Measurements from ENCODE around the gene ADAM23.

GRCh38 chr2:206639636-206640035 is 196.3 kb downstream of the ADAM23 start:
- TF ChIP-seq, protein P1, sequence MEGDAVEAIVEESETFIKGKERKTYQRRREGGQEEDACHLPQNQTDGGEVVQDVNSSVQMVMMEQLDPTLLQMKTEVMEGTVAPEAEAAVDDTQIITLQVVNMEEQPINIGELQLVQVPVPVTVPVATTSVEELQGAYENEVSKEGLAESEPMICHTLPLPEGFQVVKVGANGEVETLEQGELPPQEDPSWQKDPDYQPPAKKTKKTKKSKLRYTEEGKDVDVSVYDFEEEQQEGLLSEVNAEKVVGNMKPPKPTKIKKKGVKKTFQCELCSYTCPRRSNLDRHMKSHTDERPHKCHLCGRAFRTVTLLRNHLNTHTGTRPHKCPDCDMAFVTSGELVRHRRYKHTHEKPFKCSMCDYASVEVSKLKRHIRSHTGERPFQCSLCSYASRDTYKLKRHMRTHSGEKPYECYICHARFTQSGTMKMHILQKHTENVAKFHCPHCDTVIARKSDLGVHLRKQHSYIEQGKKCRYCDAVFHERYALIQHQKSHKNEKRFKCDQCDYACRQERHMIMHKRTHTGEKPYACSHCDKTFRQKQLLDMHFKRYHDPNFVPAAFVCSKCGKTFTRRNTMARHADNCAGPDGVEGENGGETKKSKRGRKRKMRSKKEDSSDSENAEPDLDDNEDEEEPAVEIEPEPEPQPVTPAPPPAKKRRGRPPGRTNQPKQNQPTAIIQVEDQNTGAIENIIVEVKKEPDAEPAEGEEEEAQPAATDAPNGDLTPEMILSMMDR (IDR thresholded peaks at IDR 0.05), result no peak
- TF ChIP-seq POLR2A (IDR thresholded peaks at IDR 0.05), result no peak
- no peak for TF ChIP-seq EP300 (IDR thresholded peaks at IDR 0.05)
